GM12878 (cell line): ENCODE measurements around the gene MEIS1.

Source experiments
- CREB1 ChIP-seq: IDR thresholded peaks from 2 replicates; pipeline ENCODE4 v1.6.1; 2012; ENCODE audit warnings: low read depth, mild to moderate bottlenecking, inconsistent platforms
- CTCF ChIP-seq, 3 experiments: IDR thresholded peaks in 2 of 3; conservative IDR thresholded peaks in 1 of 3; 2 replicates each; pipeline ENCODE4 v1.5.1; 2011; ENCODE audit warnings: low read depth in 3 of 3, low read length in 3 of 3, mild to moderate bottlenecking in 3 of 3, control low read depth in 2 of 3, moderate library complexity in 2 of 3, inconsistent platforms in 1 of 3, mixed read lengths in 1 of 3; ENCODE audit not compliant: control insufficient read depth in 2 of 3, insufficient read depth in 1 of 3; ENCODE audit errors: extremely low read depth in 1 of 3
- FOS ChIP-seq: IDR thresholded peaks from 3 replicates; pipeline ENCODE4 v1.6.1; 2011; ENCODE audit warnings: borderline replicate concordance; ENCODE audit not compliant: insufficient read length; ENCODE audit errors: extremely low read depth
- JUND ChIP-seq: IDR thresholded peaks from 2 replicates; pipeline ENCODE4 v1.6.1; 2012; ENCODE audit warnings: low read depth, mild to moderate bottlenecking, low read length, improper control_type of control experiment, moderate library complexity
- MAX ChIP-seq: IDR thresholded peaks from 2 replicates; pipeline ENCODE4 v1.6.1; 2012; ENCODE audit warnings: low read depth, low read length, improper control_type of control experiment
- PAX5 ChIP-seq: IDR thresholded peaks from 2 replicates; pipeline ENCODE4 v1.6.1; 2011; ENCODE audit warnings: low read depth, low read length, borderline replicate concordance
- POLR2A ChIP-seq: IDR thresholded peaks from 2 replicates; pipeline ENCODE4 v1.6.1; 2011; ENCODE audit warnings: low read depth, mild to moderate bottlenecking, low read length
- RCOR1 ChIP-seq: conservative IDR thresholded peaks from 2 replicates; pipeline ENCODE4 v1.6.1; 2012; ENCODE audit warnings: low read depth, low read length, improper control_type of control experiment
- TAF1 ChIP-seq: IDR thresholded peaks from 2 replicates; pipeline ENCODE4 v1.6.1; 2011; ENCODE audit warnings: mild to moderate bottlenecking, low read depth, low read length, borderline replicate concordance

GRCh38 chr2:66572391-66572790, 137.5 kb downstream of the MEIS1 start:
- TF ChIP-seq MAX (no peak), JUND (no peak), CTCF (IDR thresholded peaks at IDR 0.05 in 2 of 3, conservative IDR thresholded peaks at IDR 0.05 in 1 of 3; ENCODE audit: control insufficient read depth in 2 of 3, extremely low read depth in 1 of 3, insufficient read depth in 1 of 3, low read depth in 3 of 3, low read length in 3 of 3) (no peak), POLR2A (no peak), TAF1 (no peak), FOS (no peak), CREB1 (no peak), RCOR1 (no peak), PAX5 (no peak)
